Measurements from ENCODE around the gene ZFYVE19. TPM values are rescaled to one million over a fixed set of nuclear protein-coding genes. Genes with fewer than 3 reads are reported as not detected.
A peak's percentile ranks its signal among the peaks of the same experiment; 100 is the strongest.

The ZFYVE19 gene, protein sequence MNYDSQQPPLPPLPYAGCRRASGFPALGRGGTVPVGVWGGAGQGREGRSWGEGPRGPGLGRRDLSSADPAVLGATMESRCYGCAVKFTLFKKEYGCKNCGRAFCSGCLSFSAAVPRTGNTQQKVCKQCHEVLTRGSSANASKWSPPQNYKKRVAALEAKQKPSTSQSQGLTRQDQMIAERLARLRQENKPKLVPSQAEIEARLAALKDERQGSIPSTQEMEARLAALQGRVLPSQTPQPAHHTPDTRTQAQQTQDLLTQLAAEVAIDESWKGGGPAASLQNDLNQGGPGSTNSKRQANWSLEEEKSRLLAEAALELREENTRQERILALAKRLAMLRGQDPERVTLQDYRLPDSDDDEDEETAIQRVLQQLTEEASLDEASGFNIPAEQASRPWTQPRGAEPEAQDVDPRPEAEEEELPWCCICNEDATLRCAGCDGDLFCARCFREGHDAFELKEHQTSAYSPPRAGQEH
- 25.6 TPM for polyA plus RNA-seq
- long read RNA-seq, donor 1, partial matches to known transcripts: 0 of 4 reads
- long read RNA-seq, donor 1, other reads (novel, unspliced or antisense): 0 of 4 reads
- long read RNA-seq, donor 2, partial matches to known transcripts: 0 of 6 reads
- long read RNA-seq, donor 2, other reads (novel, unspliced or antisense): 0 of 6 reads
- long read RNA-seq, donor 3: 0 reads
- long read RNA-seq, donor 4: 0 reads
- long read RNA-seq, donor 5, partial matches to known transcripts: 0 of 2 reads
- long read RNA-seq, donor 5, other reads (novel, unspliced or antisense): 0 of 2 reads
- long read RNA-seq, donor 6, transcript ZFYVE19-203 (11 exons, 2,775 nt): major isoform, 5 of 6 reads
- long read RNA-seq, donor 6, partial matches to known transcripts: 0 of 6 reads
- long read RNA-seq, donor 6, other reads (novel, unspliced or antisense): 0 of 6 reads
- long read RNA-seq, donor 7, partial matches to known transcripts: 0 of 3 reads
- long read RNA-seq, donor 7, other reads (novel, unspliced or antisense): 0 of 3 reads
- long read RNA-seq, donor 8, partial matches to known transcripts: 0 of 4 reads
- long read RNA-seq, donor 8, other reads (novel, unspliced or antisense): 0 of 4 reads
- long read RNA-seq, donor 9, transcript ZFYVE19-203 (11 exons, 2,775 nt): major isoform, 5 of 24 reads
- long read RNA-seq, donor 9, partial matches to known transcripts: 14 of 24 reads
- long read RNA-seq, donor 9, other reads (novel, unspliced or antisense): 5 of 24 reads
- long read RNA-seq, donor 10, partial matches to known transcripts: 0 of 6 reads
- long read RNA-seq, donor 10, other reads (novel, unspliced or antisense): 0 of 6 reads
- long read RNA-seq, donor 11, transcript ZFYVE19-203 (11 exons, 2,775 nt): major isoform, 6 of 6 reads
- long read RNA-seq, donor 11, partial matches to known transcripts: 0 of 6 reads
- long read RNA-seq, donor 11, other reads (novel, unspliced or antisense): 0 of 6 reads

- WGBS (ENCODE audit: insufficient coverage, low lambda C conversion rate): no CpG with 5 or more reads among the region's 64 CpGs
- Histone ChIP-seq H3K27ac (ENCODE audit: low read length) (peak within 1 kb of the TSS; percentile 89), H3K4me3 (ENCODE audit: low read length) (peak within 1 kb of the TSS; percentile 76), H3K9me3 (ENCODE audit: control insufficient read depth, low read depth, low read length) (no peaks in the 10 kb centered on the region), H3K27me3 (ENCODE audit: control insufficient read depth, insufficient read depth, low read length) (no peaks in the 10 kb centered on the region), H3K36me3 (ENCODE audit: control insufficient read depth, insufficient read depth, low read length) (peaks cover 26% of the 10 kb centered on the region), H3K4me1 (ENCODE audit: control insufficient read depth, insufficient read depth, low read length) (peaks cover 10% of the 10 kb centered on the region)
- DNase-seq: peak; percentile 97 to 99
Measured at GRCh38 chr15:40807028-40807887, at the start of gene ZFYVE19, which contains the start of gene DNAJC17. TSS of gene ZFYVE19 (plus strand) at chr15:40807089. CDS start at chr15:40807590, 501 bp downstream. TSS of gene DNAJC17 (minus strand) at chr15:40807473. CDS start at chr15:40807446, 27 bp downstream.

DNA sequence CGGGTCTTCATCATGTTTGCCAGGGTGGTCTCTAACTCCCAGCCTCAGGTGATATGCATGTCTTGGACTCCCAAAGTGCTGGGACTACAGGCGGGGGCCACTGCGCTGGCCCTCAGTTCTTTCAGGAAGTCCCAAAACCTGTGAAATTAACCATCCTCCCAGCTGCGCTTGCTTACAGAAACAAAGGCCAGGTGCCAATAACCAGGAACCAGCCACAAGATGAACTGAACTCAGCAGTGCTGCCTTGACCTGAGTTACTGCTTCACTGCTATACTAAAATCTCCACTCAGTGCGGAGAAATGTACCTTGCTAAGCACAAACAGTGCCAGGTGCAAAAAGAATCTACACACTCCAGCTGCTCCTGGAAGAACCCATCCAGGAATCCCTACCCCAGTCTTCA is 46.9 kb upstream of the ZFYVE19 start:
- Histone ChIP-seq H3K9me3 (ENCODE audit: control insufficient read depth, low read depth, low read length) (peaks cover 3% of the 10 kb centered on the region), H3K4me3 (ENCODE audit: low read length) (no peak overlapping the region), H3K4me1 (ENCODE audit: control insufficient read depth, insufficient read depth, low read length) (peaks cover 20% of the 10 kb centered on the region), H3K36me3 (ENCODE audit: control insufficient read depth, insufficient read depth, low read length) (no peaks in the 10 kb centered on the region), H3K27ac (ENCODE audit: low read length) (no peak overlapping the region), H3K27me3 (ENCODE audit: control insufficient read depth, insufficient read depth, low read length) (no peaks in the 10 kb centered on the region)
- WGBS (ENCODE audit: insufficient coverage, low lambda C conversion rate): no CpG with 5 or more reads among the region's 5 CpGs
- no peak for DNase-seq

DNA sequence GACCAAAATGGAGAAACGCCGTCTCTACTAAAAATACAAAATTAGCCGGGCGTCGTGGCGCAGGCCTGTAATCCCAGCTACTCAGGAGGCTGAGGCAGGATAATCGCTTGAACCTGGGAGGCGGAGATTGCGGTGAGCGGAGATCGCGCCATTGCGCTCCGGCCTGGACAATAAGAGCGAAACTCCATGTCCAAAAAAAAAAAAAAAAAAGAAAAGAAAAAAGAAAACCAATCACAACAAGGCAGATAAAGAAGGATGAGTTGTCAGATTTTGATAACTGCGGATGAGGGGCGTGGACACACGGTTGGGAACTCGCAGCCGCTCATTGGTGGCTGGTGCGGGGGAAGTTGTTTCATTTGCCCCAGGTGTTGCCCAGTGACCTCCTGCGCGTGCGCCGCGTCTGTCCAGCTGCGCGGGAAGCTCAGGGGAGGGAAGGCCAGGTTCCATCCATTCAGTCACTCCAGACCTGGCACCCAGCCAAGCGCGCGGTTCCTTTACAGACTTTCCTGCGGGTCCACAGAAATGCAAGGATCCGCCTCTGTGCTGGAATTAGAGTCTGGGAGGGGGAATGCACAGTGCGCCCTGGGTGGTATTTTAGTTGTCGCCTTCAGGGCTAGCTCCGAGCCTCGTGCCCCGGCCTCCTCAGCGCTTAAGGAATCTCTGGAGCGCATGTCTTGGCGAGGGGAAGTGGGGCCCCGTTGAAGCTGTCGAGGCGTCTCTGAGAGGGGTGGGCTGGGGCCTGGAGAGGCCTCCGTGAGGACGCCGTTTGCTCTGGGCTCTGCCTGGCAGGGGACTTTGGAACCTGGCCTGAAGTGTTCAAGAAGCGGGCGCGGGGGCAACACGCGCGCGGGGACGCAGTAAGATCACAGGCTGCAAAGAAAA is 43.7 kb upstream of the ZFYVE19 start:
- Histone ChIP-seq H3K4me1 (ENCODE audit: control insufficient read depth, insufficient read depth, low read length) (peaks cover 38% of the 10 kb centered on the region), H3K27ac (ENCODE audit: low read length) (peak overlapping the region; percentile 100), H3K27me3 (ENCODE audit: control insufficient read depth, insufficient read depth, low read length) (no peaks in the 10 kb centered on the region), H3K36me3 (ENCODE audit: control insufficient read depth, insufficient read depth, low read length) (peaks cover 27% of the 10 kb centered on the region), H3K9me3 (ENCODE audit: control insufficient read depth, low read depth, low read length) (peaks cover 3% of the 10 kb centered on the region), H3K4me3 (ENCODE audit: low read length) (peak overlapping the region; percentile 99)
- WGBS (ENCODE audit: insufficient coverage, low lambda C conversion rate): 60% methylated on average over 1 of the region's 55 CpGs
- DNase-seq: peak in 1 of 2 donors; percentile 89

- H3K4me1 ChIP-seq (ENCODE audit: control insufficient read depth, insufficient read depth, low read length): peaks cover 46% of the 10 kb centered on the region
- peaks cover 3% of the 10 kb centered on the region for H3K9me3 ChIP-seq (ENCODE audit: control insufficient read depth, low read depth, low read length)
- H3K27ac ChIP-seq (ENCODE audit: low read length): peak within 1 kb of the TSS; percentile 100
- H3K4me3 ChIP-seq (ENCODE audit: low read length): peak within 1 kb of the TSS; percentile 99
- H3K27me3 ChIP-seq (ENCODE audit: control insufficient read depth, insufficient read depth, low read length): no peaks in the 10 kb centered on the region
- DNase-seq: peak; percentile 94 to 98
- H3K36me3 ChIP-seq (ENCODE audit: control insufficient read depth, insufficient read depth, low read length): peaks cover 32% of the 10 kb centered on the region
- no CpG with 5 or more reads among the region's 75 CpGs for WGBS (ENCODE audit: insufficient coverage, low lambda C conversion rate)
Measured at GRCh38 chr15:40763801-40764628, 42.9 kb upstream of the ZFYVE19 start, which contains the start of gene GCHFR. TSS of gene GCHFR (plus strand) at chr15:40764068. CDS start at chr15:40764181, 113 bp downstream.

DNA sequence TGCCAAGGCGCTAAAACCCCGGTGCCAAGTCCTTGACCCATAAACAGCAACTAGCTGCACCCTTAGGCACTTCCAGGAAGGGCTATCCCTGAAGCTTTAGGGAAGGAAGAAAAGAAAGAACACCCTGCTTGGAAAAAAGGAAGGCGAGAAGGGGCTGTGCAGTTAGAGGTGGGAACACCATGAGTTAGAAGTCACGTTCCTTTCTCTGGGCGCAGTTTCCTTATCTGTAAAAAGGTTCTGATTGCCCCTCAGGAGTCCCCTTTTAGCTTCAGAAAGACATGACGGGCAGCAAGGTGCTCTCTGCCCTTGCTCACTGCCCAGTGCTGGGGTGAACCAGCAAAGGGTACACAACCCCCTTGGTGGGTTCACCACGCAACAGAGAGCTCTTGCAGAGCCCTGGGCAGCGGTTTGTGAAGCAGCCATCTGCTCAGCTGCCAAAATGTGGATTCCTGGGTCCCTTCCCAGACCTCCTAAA is 42.2 kb upstream of the ZFYVE19 start:
- Histone ChIP-seq H3K4me3 (ENCODE audit: low read length) (peak overlapping the region; percentile 99), H3K27ac (ENCODE audit: low read length) (peak overlapping the region; percentile 100), H3K4me1 (ENCODE audit: control insufficient read depth, insufficient read depth, low read length) (peaks cover 53% of the 10 kb centered on the region), H3K9me3 (ENCODE audit: control insufficient read depth, low read depth, low read length) (peaks cover 3% of the 10 kb centered on the region), H3K27me3 (ENCODE audit: control insufficient read depth, insufficient read depth, low read length) (no peaks in the 10 kb centered on the region), H3K36me3 (ENCODE audit: control insufficient read depth, insufficient read depth, low read length) (peaks cover 32% of the 10 kb centered on the region)
- no CpG with 5 or more reads among the region's 8 CpGs for WGBS (ENCODE audit: insufficient coverage, low lambda C conversion rate)
- DNase-seq: peak in 1 of 2 donors; percentile 62

DNA sequence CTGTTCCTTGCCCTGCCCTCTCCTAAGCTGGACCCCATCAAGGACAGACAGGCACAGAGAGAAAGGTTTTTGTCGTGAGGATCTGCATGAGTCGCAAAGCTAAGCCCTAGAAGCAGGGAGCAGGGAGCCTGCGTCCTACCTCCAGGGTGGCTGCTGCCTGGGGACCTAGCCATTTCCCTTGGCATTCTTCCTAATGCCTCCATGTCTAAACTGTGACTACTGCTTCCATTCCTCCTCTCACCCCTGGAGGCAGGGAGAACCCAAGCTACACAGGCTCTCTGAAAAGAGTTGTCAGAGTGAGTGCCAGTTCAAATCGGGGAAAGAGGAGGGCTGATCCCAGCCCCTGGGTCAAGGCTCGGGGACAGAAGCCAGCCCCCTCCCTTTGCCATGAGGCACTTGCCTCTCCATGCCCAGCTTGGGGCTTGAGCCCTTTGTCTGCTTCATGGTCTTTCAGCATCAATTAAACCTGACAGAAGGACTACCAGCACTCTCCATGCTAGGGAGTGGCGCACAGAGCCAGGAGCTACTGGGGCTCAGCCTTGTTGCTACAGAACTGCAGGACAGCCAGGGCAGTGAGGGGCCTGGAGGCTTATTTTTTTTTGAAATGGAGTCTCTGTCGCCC is 40.6 kb upstream of the ZFYVE19 start:
- H3K4me1 ChIP-seq (ENCODE audit: control insufficient read depth, insufficient read depth, low read length): peaks cover 69% of the 10 kb centered on the region
- H3K4me3 ChIP-seq (ENCODE audit: low read length): no peak overlapping the region

DNA sequence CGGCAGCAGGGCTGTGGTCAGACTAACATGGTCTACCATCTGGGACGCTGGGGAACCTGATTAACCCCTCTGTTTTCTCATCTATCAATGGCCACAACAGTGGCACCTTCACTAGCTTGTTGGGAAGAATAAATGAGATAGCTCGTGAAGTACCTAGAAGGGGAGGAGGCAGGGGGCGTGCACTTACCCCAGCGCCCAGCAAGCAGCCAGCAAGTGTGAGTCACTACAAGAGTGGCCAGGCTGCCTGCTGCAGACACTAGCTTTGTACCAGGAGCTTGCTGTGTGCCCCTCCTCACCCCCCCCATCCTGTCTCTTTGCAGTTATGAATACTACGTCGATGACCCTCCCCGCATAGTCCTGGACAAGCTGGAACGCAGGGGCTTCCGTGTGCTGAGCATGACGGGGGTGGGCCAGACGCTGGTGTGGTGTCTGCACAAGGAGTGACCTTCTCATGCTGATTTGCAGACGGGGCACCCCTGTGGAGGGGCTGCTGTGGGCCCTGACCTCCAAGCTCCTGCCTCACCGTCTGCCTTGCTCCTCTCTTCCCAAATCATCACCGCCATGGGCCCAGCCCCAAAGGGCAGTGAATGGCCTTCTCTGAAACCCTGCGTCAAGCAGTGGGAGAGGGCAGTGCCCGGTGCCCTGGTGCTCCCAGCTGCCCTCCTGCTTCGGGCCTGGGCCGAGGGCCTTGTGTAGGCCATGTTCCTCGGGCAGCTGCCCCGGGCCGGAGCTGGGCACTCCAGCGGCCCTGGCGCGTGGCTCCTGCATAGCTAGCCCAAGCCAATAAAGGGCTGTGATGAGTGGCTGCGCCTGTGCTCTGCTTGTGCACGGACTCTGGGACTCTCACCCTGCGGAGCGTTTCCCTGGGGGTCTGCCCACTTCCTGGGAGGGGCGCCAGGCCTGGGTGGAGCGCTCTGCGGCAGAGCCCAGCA is 39.7 kb upstream of the ZFYVE19 start:
- Histone ChIP-seq H3K36me3 (ENCODE audit: control insufficient read depth, insufficient read depth, low read length) (peaks cover 39% of the 10 kb centered on the region), H3K27ac (ENCODE audit: low read length) (peak overlapping the region; percentile 97), H3K27me3 (ENCODE audit: control insufficient read depth, insufficient read depth, low read length) (no peaks in the 10 kb centered on the region), H3K4me3 (ENCODE audit: low read length) (no peak overlapping the region), H3K4me1 (ENCODE audit: control insufficient read depth, insufficient read depth, low read length) (peaks cover 74% of the 10 kb centered on the region), H3K9me3 (ENCODE audit: control insufficient read depth, low read depth, low read length) (peaks cover 3% of the 10 kb centered on the region)
- no CpG with 5 or more reads among the region's 32 CpGs for WGBS (ENCODE audit: insufficient coverage, low lambda C conversion rate)
- peak in 1 of 2 donors; percentile 22 for DNase-seq

More for the DNA sequence above, 40.6 kb upstream of the ZFYVE19 start:
- Histone ChIP-seq H3K36me3 (ENCODE audit: control insufficient read depth, insufficient read depth, low read length) (peaks cover 32% of the 10 kb centered on the region), H3K27me3 (ENCODE audit: control insufficient read depth, insufficient read depth, low read length) (no peaks in the 10 kb centered on the region), H3K9me3 (ENCODE audit: control insufficient read depth, low read depth, low read length) (peaks cover 3% of the 10 kb centered on the region), H3K27ac (ENCODE audit: low read length) (peak overlapping the region; percentile 100)
- DNase-seq: no peak
- WGBS (ENCODE audit: insufficient coverage, low lambda C conversion rate): no CpG with 5 or more reads among the region's 7 CpGs
